ENCODE results near the gene XPO4. TPM values are rescaled to one million over a fixed set of nuclear protein-coding genes. Genes with fewer than 3 reads are reported as not detected.
"Not testable (repeated sequence)": the region's sequence is repeated elsewhere in the genome, so short reads cannot be mapped to it uniquely, and the experiment has no call there.

The XPO4 gene
- total and polyA plus RNA-seq, 5 donors from 2014 or later, result 4.4 to 26.3 (median 8.1) TPM

DNA sequence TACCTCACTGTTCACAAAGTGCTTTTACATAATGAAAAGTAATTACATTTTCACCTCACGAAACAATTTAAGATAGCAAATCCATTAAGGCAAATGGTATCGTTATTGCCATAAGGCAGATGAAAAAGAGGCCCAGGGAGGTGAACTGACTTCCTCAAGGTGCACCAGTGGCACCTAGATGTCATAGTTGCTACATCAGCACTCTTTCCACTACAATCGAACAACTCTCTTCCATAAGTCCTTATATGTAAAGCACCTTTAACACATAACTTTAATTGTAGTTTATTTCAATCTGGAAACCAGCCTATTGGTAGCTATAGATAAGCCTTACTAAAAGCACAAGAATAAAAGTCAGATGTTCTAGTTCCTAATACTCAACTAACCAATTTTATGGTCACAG, 35.1 kb downstream of the XPO4 start:
- peaks cover 6% of the 10 kb centered on the region for H3K36me3 ChIP-seq (ENCODE audit: control insufficient read depth, insufficient read depth, low read length)
- H3K4me3 Mint-ChIP-seq, result no peak overlapping the region
- H3K27ac Mint-ChIP-seq, result no peak overlapping the region
- H3K4me3 ChIP-seq (ENCODE audit: low read depth, low read length), result no peak overlapping the region
- H3K9me3 ChIP-seq (ENCODE audit: control insufficient read depth in 2 of 2, low read length in 2 of 2), result no peaks in the 10 kb centered on the region
- DNase-seq, result no peak
- H3K9me3 Mint-ChIP-seq, result no peaks in the 10 kb centered on the region
- H3K4me1 ChIP-seq (ENCODE audit: control insufficient read depth, insufficient read depth, low read length, poor library complexity, severe bottlenecking), result no peaks in the 10 kb centered on the region
- H3K36me3 Mint-ChIP-seq, result peaks cover 10% of the 10 kb centered on the region
- ATAC-seq (ENCODE audit: low read depth in 2 of 2), result no peak
- H3K27me3 Mint-ChIP-seq, result no peaks in the 10 kb centered on the region
- no peaks in the 10 kb centered on the region for H3K27me3 ChIP-seq (ENCODE audit: control insufficient read depth, insufficient read depth, low read length)
- no peak overlapping the region for H3K27ac ChIP-seq (ENCODE audit: insufficient read depth, low read length, poor library complexity, severe bottlenecking)
- peaks cover 18 to 38% (median 25%) of the 10 kb centered on the region in 4 donors for H3K4me1 Mint-ChIP-seq

DNA sequence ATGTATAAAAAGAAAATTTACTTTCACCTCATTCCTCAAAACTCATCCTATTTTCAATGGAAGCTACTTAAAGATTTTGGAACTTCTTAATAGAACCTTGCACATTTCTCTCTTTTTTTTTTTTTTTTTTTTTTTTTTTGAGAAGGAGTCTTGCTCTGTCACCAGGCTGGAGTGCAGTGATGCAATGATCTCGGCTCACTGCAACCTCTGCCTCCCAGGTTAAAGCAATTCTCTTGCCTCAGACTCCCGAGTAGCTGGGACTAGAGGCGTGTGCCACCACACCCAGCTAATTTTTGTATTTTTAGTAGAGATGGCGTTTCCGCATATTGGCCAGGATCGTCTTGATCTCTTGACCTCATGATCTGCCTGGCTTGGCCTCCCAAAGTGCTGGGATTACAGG, 40.9 kb downstream of the XPO4 start:
- H3K9me3 ChIP-seq (ENCODE audit: control insufficient read depth in 2 of 2, low read length in 2 of 2); H3K27me3 ChIP-seq (ENCODE audit: control insufficient read depth, insufficient read depth, low read length); H3K27me3 Mint-ChIP-seq; H3K4me3 Mint-ChIP-seq; DNase-seq; H3K9me3 Mint-ChIP-seq; H3K4me1 ChIP-seq (ENCODE audit: control insufficient read depth, insufficient read depth, low read length, poor library complexity, severe bottlenecking); H3K4me3 ChIP-seq (ENCODE audit: low read depth, low read length); ATAC-seq (ENCODE audit: low read depth in 2 of 2); H3K27ac ChIP-seq (ENCODE audit: insufficient read depth, low read length, poor library complexity, severe bottlenecking): not testable (repeated sequence)
- peaks cover 18 to 25% (median 25%) of the 10 kb centered on the region in 4 donors for H3K4me1 Mint-ChIP-seq
- peaks cover 29% of the 10 kb centered on the region for H3K36me3 Mint-ChIP-seq
- peaks cover 19% of the 10 kb centered on the region for H3K36me3 ChIP-seq (ENCODE audit: control insufficient read depth, insufficient read depth, low read length)
- peak overlapping the region in 1 of 3 donors; percentile 48 for H3K27ac Mint-ChIP-seq

DNA sequence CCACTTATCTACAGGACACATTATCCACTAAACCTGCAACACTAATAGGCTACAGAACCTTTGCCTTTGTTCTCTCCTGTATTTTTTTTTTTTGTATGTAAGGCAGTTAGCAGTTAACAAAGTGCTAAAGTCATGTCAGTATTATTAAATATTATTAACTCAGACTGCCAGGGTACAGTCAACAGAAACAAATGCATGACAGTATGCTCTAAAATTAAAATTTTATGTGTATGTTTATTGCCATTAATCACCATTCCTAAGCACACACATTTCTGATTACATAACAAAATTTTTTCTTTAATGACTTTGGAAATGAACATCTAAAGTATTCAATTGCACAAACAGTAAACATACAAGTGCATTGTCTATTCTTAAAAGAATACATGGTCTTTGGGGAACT, 41.7 kb downstream of the XPO4 start:
- H3K9me3 Mint-ChIP-seq, result no peaks in the 10 kb centered on the region
- no peaks in the 10 kb centered on the region for H3K4me1 ChIP-seq (ENCODE audit: control insufficient read depth, insufficient read depth, low read length, poor library complexity, severe bottlenecking)
- peaks cover 17% of the 10 kb centered on the region for H3K36me3 ChIP-seq (ENCODE audit: control insufficient read depth, insufficient read depth, low read length)
- DNase-seq (no peak), ATAC-seq (ENCODE audit: low read depth in 2 of 2) (no peak)
- H3K4me3 ChIP-seq (ENCODE audit: low read depth, low read length), result no peak overlapping the region
- no peaks in the 10 kb centered on the region for H3K9me3 ChIP-seq (ENCODE audit: control insufficient read depth in 2 of 2, low read length in 2 of 2)
- no peaks in the 10 kb centered on the region for H3K27me3 Mint-ChIP-seq
- H3K27me3 ChIP-seq (ENCODE audit: control insufficient read depth, insufficient read depth, low read length), result no peaks in the 10 kb centered on the region
- no peak overlapping the region for H3K27ac ChIP-seq (ENCODE audit: insufficient read depth, low read length, poor library complexity, severe bottlenecking)
- H3K27ac Mint-ChIP-seq, result peak overlapping the region in 1 of 3 donors; percentile 10
- H3K4me1 Mint-ChIP-seq, result peaks cover 12 to 25% (median 20%) of the 10 kb centered on the region in 4 donors
- peaks cover 26% of the 10 kb centered on the region for H3K36me3 Mint-ChIP-seq
- no peak overlapping the region for H3K4me3 Mint-ChIP-seq

DNA sequence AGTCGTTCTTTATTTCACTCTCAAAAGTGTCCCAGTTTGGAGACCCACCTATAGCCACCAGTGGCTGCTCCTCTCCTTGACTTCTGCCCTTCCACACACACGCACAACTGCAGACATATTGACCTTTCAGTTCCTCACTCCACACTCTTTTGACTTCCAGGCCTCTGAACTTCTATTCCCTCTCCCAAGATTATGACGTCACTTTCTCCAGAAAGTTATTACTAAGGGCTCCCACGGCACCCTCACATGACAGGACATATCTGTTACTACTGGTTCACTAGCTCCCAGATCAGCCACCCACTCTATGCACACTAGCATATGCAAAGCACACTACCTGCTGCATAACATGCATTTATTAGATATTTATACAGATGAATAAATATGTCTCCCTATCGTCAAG, 45.9 kb downstream of the XPO4 start:
- Histone ChIP-seq H3K27me3 (ENCODE audit: control insufficient read depth, insufficient read depth, low read length) (no peaks in the 10 kb centered on the region), H3K4me1 (ENCODE audit: control insufficient read depth, insufficient read depth, low read length, poor library complexity, severe bottlenecking) (no peaks in the 10 kb centered on the region), H3K27ac (ENCODE audit: insufficient read depth, low read length, poor library complexity, severe bottlenecking) (no peak overlapping the region), H3K36me3 (ENCODE audit: control insufficient read depth, insufficient read depth, low read length) (peaks cover 28% of the 10 kb centered on the region), H3K4me3 (ENCODE audit: low read depth, low read length) (no peak overlapping the region), H3K9me3 (ENCODE audit: control insufficient read depth in 2 of 2, low read length in 2 of 2) (no peaks in the 10 kb centered on the region)
- no peak overlapping the region for H3K27ac Mint-ChIP-seq
- no peak overlapping the region for H3K4me3 Mint-ChIP-seq
- DNase-seq (no peak), ATAC-seq (ENCODE audit: low read depth in 2 of 2) (no peak)
- H3K27me3 Mint-ChIP-seq, result no peaks in the 10 kb centered on the region
- peaks cover 5 to 9% (median 7%) of the 10 kb centered on the region in 4 donors for H3K4me1 Mint-ChIP-seq
- H3K36me3 Mint-ChIP-seq, result peaks cover 28% of the 10 kb centered on the region
- no peaks in the 10 kb centered on the region for H3K9me3 Mint-ChIP-seq

DNA sequence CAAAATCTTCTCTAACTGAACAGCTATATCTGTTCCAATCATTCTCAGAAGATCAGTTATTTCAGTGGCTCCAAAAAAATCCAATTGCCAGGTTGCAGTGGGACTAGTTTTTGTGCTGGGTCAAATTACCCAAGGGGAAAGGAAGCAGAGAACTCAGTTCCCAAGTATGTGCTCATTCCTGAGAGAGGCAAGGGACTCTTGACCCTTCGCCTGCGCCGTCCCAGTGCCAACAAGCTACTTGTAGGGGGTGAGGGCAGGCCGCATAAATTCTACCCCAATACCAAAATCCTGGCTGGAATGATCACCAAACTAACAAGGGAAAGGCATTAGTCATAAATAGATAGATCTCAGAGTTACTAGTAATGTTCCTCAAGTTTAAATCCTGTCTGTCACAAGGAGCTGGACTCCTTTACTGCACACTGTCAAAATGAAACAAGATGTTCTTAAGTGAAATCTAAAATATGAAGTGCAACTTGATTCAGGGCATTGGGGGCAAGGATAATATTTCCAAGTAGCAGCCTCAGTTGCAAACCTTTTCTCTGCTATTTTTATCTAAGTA, 50.6 kb downstream of the XPO4 start:
- H3K4me3 Mint-ChIP-seq, result no peak overlapping the region
- ATAC-seq (ENCODE audit: low read depth in 2 of 2) (no peak), DNase-seq (no peak)
- peak overlapping the region in 1 of 3 donors; percentile 11 for H3K27ac Mint-ChIP-seq
- H3K9me3 ChIP-seq (ENCODE audit: control insufficient read depth in 2 of 2, low read length in 2 of 2), result no peaks in the 10 kb centered on the region
- H3K4me1 Mint-ChIP-seq, result peaks cover 0 to 10% (median 5%) of the 10 kb centered on the region in 4 donors
- no peaks in the 10 kb centered on the region for H3K9me3 Mint-ChIP-seq
- peaks cover 15% of the 10 kb centered on the region for H3K36me3 ChIP-seq (ENCODE audit: control insufficient read depth, insufficient read depth, low read length)
- no peaks in the 10 kb centered on the region for H3K4me1 ChIP-seq (ENCODE audit: control insufficient read depth, insufficient read depth, low read length, poor library complexity, severe bottlenecking)
- no peak overlapping the region for H3K4me3 ChIP-seq (ENCODE audit: low read depth, low read length)
- H3K27me3 ChIP-seq (ENCODE audit: control insufficient read depth, insufficient read depth, low read length), result no peaks in the 10 kb centered on the region
- H3K27ac ChIP-seq (ENCODE audit: insufficient read depth, low read length, poor library complexity, severe bottlenecking), result no peak overlapping the region
- H3K27me3 Mint-ChIP-seq, result no peaks in the 10 kb centered on the region
- H3K36me3 Mint-ChIP-seq, result peaks cover 24% of the 10 kb centered on the region

DNA sequence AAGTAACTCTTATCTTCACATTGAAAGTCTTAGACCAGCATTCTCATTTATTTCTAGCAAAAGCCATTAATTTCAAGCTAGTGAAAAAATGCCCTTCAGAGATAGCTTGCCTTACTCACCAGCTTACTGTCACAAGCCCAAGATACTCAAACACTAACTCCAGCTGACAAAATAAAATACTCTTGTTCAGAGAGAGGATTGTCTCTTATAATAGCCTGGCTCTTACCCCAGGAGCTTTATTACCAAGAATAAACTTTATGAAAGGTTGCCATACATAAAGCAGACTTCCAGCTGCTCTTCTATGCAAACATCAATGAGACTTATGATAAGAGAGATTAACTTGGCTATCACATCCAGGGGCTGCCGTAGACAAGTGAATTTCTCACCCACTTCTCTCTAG, 53.6 kb downstream of the XPO4 start:
- H3K27ac Mint-ChIP-seq, result no peak overlapping the region
- H3K4me1 ChIP-seq (ENCODE audit: control insufficient read depth, insufficient read depth, low read length, poor library complexity, severe bottlenecking), result no peaks in the 10 kb centered on the region
- H3K4me3 Mint-ChIP-seq, result no peak overlapping the region
- H3K27me3 Mint-ChIP-seq, result no peaks in the 10 kb centered on the region
- no peak for DNase-seq
- ATAC-seq (ENCODE audit: low read depth in 2 of 2), result no peak
- no peaks in the 10 kb centered on the region for H3K27me3 ChIP-seq (ENCODE audit: control insufficient read depth, insufficient read depth, low read length)
- no peak overlapping the region for H3K27ac ChIP-seq (ENCODE audit: insufficient read depth, low read length, poor library complexity, severe bottlenecking)
- no peaks in the 10 kb centered on the region for H3K9me3 ChIP-seq (ENCODE audit: control insufficient read depth in 2 of 2, low read length in 2 of 2)
- H3K36me3 ChIP-seq (ENCODE audit: control insufficient read depth, insufficient read depth, low read length), result peaks cover 4% of the 10 kb centered on the region
- peaks cover 0 to under 1% (median 0%) of the 10 kb centered on the region in 7 donors for H3K9me3 Mint-ChIP-seq
- no peak overlapping the region for H3K4me3 ChIP-seq (ENCODE audit: low read depth, low read length)
- H3K36me3 Mint-ChIP-seq, result peaks cover 14% of the 10 kb centered on the region
- peaks cover 0 to 7% (median 3%) of the 10 kb centered on the region in 4 donors for H3K4me1 Mint-ChIP-seq

DNA sequence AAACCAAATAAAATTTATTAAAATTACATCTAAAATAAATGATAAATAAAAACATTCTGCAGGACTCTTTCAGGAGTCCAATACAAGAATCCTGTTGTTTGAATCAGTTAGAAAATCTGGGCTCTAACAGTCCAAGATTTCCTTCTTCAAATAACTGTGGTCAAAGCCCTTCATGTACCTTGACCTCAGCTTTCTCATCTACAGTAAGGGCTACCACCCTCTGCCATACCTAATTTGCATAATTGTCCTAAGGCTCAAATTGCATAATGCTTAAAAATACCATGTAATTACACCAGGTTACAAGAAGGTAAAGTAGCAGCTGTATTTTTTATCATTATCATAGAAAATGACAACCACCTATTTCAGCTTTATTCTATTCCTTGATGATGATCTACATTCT, 54.3 kb downstream of the XPO4 start:
- Mint-ChIP-seq H3K9me3 (peaks cover 0 to 2% (median 0%) of the 10 kb centered on the region in 7 donors), H3K27ac (no peak overlapping the region), H3K4me1 (peaks cover 0 to 7% (median 2%) of the 10 kb centered on the region in 4 donors), H3K36me3 (peaks cover 12% of the 10 kb centered on the region), H3K27me3 (no peaks in the 10 kb centered on the region), H3K4me3 (no peak overlapping the region)
- Histone ChIP-seq H3K4me3 (ENCODE audit: low read depth, low read length) (no peak overlapping the region), H3K4me1 (ENCODE audit: control insufficient read depth, insufficient read depth, low read length, poor library complexity, severe bottlenecking) (no peaks in the 10 kb centered on the region), H3K27ac (ENCODE audit: insufficient read depth, low read length, poor library complexity, severe bottlenecking) (no peak overlapping the region), H3K36me3 (ENCODE audit: control insufficient read depth, insufficient read depth, low read length) (peaks cover 9% of the 10 kb centered on the region), H3K9me3 (ENCODE audit: control insufficient read depth in 2 of 2, low read length in 2 of 2) (no peaks in the 10 kb centered on the region), H3K27me3 (ENCODE audit: control insufficient read depth, insufficient read depth, low read length) (no peaks in the 10 kb centered on the region)
- ATAC-seq (ENCODE audit: low read depth in 2 of 2) (no peak), DNase-seq (no peak)

DNA sequence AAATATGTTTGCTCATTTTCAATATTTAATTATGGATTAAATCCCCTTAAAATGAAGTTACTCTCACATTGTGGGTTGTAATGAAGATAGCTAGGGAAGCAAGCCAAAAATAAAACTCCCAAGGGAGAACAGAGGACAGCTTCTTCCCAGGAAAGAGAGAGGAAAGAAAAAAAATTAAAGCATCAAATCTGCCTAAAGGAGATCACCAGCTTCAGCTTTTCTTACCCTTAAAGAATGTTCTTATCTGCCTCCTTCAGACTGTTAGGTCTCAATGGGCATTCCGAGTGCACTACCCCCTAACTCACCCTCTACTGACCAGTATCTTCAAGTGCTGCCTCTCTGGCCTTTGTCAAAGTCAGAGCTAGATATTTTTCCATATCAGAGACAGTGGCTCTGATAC, 55.2 kb downstream of the XPO4 start:
- Mint-ChIP-seq H3K4me1 (peaks cover 0 to 7% (median 2%) of the 10 kb centered on the region in 4 donors), H3K27ac (no peak overlapping the region), H3K4me3 (no peak overlapping the region), H3K9me3 (peaks cover 0 to 2% (median 0%) of the 10 kb centered on the region in 7 donors), H3K27me3 (no peaks in the 10 kb centered on the region), H3K36me3 (peaks cover 12% of the 10 kb centered on the region)
- Histone ChIP-seq H3K27me3 (ENCODE audit: control insufficient read depth, insufficient read depth, low read length) (no peaks in the 10 kb centered on the region), H3K9me3 (ENCODE audit: control insufficient read depth in 2 of 2, low read length in 2 of 2) (no peaks in the 10 kb centered on the region), H3K4me1 (ENCODE audit: control insufficient read depth, insufficient read depth, low read length, poor library complexity, severe bottlenecking) (no peaks in the 10 kb centered on the region), H3K27ac (ENCODE audit: insufficient read depth, low read length, poor library complexity, severe bottlenecking) (no peak overlapping the region), H3K4me3 (ENCODE audit: low read depth, low read length) (no peak overlapping the region), H3K36me3 (ENCODE audit: control insufficient read depth, insufficient read depth, low read length) (peaks cover 17% of the 10 kb centered on the region)
- DNase-seq (no peak), ATAC-seq (ENCODE audit: low read depth in 2 of 2) (no peak)
